Left ventricle myocardium inferior (tissue), 1 donor: Measurements from ENCODE around the gene TMEM175. TPM values are rescaled to one million over a fixed set of nuclear protein-coding genes. Genes with fewer than 3 reads are reported as not detected.
"Not testable (repeated sequence)": the region's sequence is repeated elsewhere in the genome, so short reads cannot be mapped to it uniquely, and the experiment has no call there.

ENCODE experiments used
- DNase-seq: peaks from one replicate; pipeline ENCODE4 v3.0.0-alpha.2; 2020
- H3K27ac ChIP-seq: fragments of 200-600 bp; replicated peaks from 2 replicates; pipeline ENCODE4 v1.8.0; 2021
- H3K27me3 ChIP-seq: fragments of 200-600 bp; 2 replicates; pipeline ENCODE4 v1.8.0; 2021; ENCODE audit warnings: low read depth
- H3K36me3 ChIP-seq: fragments of 200-600 bp; 2 replicates; pipeline ENCODE4 v1.8.0; 2021
- H3K4me1 ChIP-seq: fragments of 200-600 bp; 2 replicates; pipeline ENCODE4 v1.8.0; 2021
- H3K4me3 ChIP-seq: fragments of 200-600 bp; 2 replicates; pipeline ENCODE4 v1.8.0; 2021; ENCODE audit warnings: mild to moderate bottlenecking, moderate library complexity
- H3K9me3 ChIP-seq: fragments of 200-600 bp; replicated peaks from 2 replicates; pipeline ENCODE4 v1.8.0; 2021
- intact Hi-C: fragments of 100-400 bp; cut with micrococcal nuclease; formaldehyde crosslinking; loops from one replicate; pipeline ENCODE4 v1.11.0; 2022
- total RNA-seq: library from RNA; stranded (reverse); fragmentation: NEBNext Ultra II Directional; extraction: Animal tissue kit (Norgen Biotek cat#: 25700); gene quantifications from one replicate; pipeline ENCODE4 v1.2.1, GENCODE V29; 2021
- TF ChIP-seq, protein P1 (sequence below): fragments of 200-600 bp; IDR thresholded peaks from 2 replicates; pipeline ENCODE4 v1.8.0; 2021; ENCODE audit warnings: antibody characterized with exemption, mild to moderate bottlenecking, borderline replicate concordance
- donor health status: DM: no; HTN: yes; CAD: no; lungs with severe emphysema.

Gene TMEM175
- total RNA-seq, 1 donor from 2014 or later = 20.3 TPM

GRCh38 chr4:930827-931193 is 1.4 kb upstream of the TMEM175 start:
- H3K27ac ChIP-seq = no peak overlapping the region
- TF ChIP-seq, protein P1, sequence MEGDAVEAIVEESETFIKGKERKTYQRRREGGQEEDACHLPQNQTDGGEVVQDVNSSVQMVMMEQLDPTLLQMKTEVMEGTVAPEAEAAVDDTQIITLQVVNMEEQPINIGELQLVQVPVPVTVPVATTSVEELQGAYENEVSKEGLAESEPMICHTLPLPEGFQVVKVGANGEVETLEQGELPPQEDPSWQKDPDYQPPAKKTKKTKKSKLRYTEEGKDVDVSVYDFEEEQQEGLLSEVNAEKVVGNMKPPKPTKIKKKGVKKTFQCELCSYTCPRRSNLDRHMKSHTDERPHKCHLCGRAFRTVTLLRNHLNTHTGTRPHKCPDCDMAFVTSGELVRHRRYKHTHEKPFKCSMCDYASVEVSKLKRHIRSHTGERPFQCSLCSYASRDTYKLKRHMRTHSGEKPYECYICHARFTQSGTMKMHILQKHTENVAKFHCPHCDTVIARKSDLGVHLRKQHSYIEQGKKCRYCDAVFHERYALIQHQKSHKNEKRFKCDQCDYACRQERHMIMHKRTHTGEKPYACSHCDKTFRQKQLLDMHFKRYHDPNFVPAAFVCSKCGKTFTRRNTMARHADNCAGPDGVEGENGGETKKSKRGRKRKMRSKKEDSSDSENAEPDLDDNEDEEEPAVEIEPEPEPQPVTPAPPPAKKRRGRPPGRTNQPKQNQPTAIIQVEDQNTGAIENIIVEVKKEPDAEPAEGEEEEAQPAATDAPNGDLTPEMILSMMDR = no peak
- intact Hi-C loops = no loop called here
- no peaks in the 10 kb centered on the region for H3K36me3 ChIP-seq
- peaks cover 68% of the 10 kb centered on the region for H3K4me1 ChIP-seq
- no peaks in the 10 kb centered on the region for H3K9me3 ChIP-seq
- no peak for DNase-seq
- H3K4me3 ChIP-seq = peak overlapping the region; percentile 99
- no peaks in the 10 kb centered on the region for H3K27me3 ChIP-seq

GRCh38 chr4:931194-931959 is 883 bp upstream of the TMEM175 start:
- DNase-seq = no peak
- H3K4me1 ChIP-seq = peaks cover 62% of the 10 kb centered on the region
- H3K36me3 ChIP-seq = no peaks in the 10 kb centered on the region
- no peaks in the 10 kb centered on the region for H3K27me3 ChIP-seq
- peak overlapping the region; percentile 99 for H3K4me3 ChIP-seq
- no peaks in the 10 kb centered on the region for H3K9me3 ChIP-seq
- TF ChIP-seq, protein P1 = no peak
- H3K27ac ChIP-seq = peak overlapping the region; percentile 93
- intact Hi-C loops = no loop called here

- H3K36me3 ChIP-seq = no peaks in the 10 kb centered on the region
- intact Hi-C loops = no loop called here
- DNase-seq = no peak
- peaks cover 59% of the 10 kb centered on the region for H3K4me1 ChIP-seq
- peak overlapping the region; percentile 99 for H3K4me3 ChIP-seq
- no peaks in the 10 kb centered on the region for H3K27me3 ChIP-seq
- peak overlapping the region; percentile 93 for H3K27ac ChIP-seq
- H3K9me3 ChIP-seq = no peaks in the 10 kb centered on the region
- TF ChIP-seq, protein P1 = no peak
Observed at GRCh38 chr4:932713-933070, 432 bp downstream of the TMEM175 start.

- intact Hi-C loops, H3K4me3 ChIP-seq: not testable (repeated sequence)
Observed at GRCh38 chr4:939508-939907, 7.2 kb downstream of the TMEM175 start.

DNA sequence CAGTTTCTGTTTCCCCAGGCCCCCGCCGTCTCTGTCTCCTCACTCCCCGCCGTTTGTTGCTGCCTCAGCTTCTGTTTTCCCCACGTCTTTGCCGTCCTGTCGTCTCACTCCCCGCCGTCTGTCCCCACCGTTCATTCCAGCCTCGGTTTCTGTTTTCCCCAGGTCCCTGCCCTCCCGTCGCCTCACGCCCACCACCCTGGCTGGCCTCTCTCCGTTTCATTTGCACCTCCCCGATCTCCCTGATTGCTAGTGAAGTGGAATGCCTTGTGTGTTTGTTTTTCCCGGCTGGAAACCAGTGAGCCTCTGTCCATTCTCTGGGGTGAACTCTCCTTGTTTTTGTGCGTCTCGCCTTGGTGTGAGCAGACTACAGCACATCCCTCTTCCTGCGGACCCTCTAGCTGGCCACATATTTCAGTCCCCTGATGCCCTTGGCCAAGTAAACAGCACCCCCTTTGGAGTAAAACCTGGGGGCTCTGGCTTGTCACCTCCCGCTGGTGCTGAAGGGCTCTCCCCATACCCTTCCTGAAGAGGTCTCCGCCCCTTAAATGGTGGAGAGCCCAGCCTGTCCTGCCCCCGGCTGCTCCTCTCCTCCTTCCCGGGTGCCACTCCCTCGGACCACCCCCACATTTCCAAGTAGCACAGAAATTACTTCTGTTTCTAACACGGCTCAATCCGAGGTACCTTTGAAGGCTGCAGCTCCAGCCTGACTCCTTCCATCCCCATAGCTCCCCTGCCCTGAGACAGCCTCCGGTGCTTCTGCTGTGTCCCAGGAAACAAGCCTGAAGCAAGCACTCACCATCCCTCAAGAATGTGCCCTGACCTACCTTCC is 13.2 kb downstream of the TMEM175 start:
- H3K27ac ChIP-seq = no peak overlapping the region
- H3K27me3 ChIP-seq = no peaks in the 10 kb centered on the region
- intact Hi-C loops = no loop called here
- no peaks in the 10 kb centered on the region for H3K9me3 ChIP-seq
- H3K36me3 ChIP-seq = peaks cover 8% of the 10 kb centered on the region
- TF ChIP-seq, protein P1 = no peak
- no peak for DNase-seq
- peaks cover 7% of the 10 kb centered on the region for H3K4me1 ChIP-seq
- H3K4me3 ChIP-seq = no peak overlapping the region

More at GRCh38 chr4:939508-939907, 7.2 kb downstream of the TMEM175 start:
- H3K4me1 ChIP-seq, DNase-seq, H3K9me3 ChIP-seq, H3K27me3 ChIP-seq, H3K36me3 ChIP-seq, H3K27ac ChIP-seq: not testable (repeated sequence)

GRCh38 chr4:946103-946450 is 13.8 kb downstream of the TMEM175 start:
- Histone ChIP-seq H3K36me3 (peaks cover 8% of the 10 kb centered on the region), H3K27me3 (no peaks in the 10 kb centered on the region), H3K4me1 (peaks cover 7% of the 10 kb centered on the region), H3K9me3 (no peaks in the 10 kb centered on the region), H3K4me3 (no peak overlapping the region), H3K27ac (no peak overlapping the region)
- no peak for DNase-seq
- intact Hi-C loops = no loop called here
- TF ChIP-seq, protein P1 = no peak
